HL-60/S4 treated with retinoic acid at 250 ng/mL for 4 days and 3 days (cell line): ENCODE results near the gene EIF4G3.
"Not testable (repeated sequence)": the region's sequence is repeated elsewhere in the genome, so short reads cannot be mapped to it uniquely, and the experiment has no call there.

Experiments used
- in situ Hi-C: fragments of 300-500 bp; cut with MboI; formaldehyde crosslinking; loops from 2 replicates; pipeline ENCODE4 v1.7.0; 2022; ENCODE audit warnings: low sequenced_read_pairs

The EIF4G3 gene

GRCh38 chr1:21153388-21153787, 23.3 kb downstream of the EIF4G3 start:
- in situ Hi-C loops: no loop called here

GRCh38 chr1:21152423-21153100, 24.1 kb downstream of the EIF4G3 start:
- in situ Hi-C loops: no loop called here

- in situ Hi-C loops: no loop called here
Observed at GRCh38 chr1:21149855-21150432, 26.8 kb downstream of the EIF4G3 start.

GRCh38 chr1:21149430-21149854, 27.3 kb downstream of the EIF4G3 start:
- in situ Hi-C loops: no loop called here

- in situ Hi-C loops: no loop called here
Observed at GRCh38 chr1:21143752-21144151, 32.9 kb downstream of the EIF4G3 start.

- in situ Hi-C loops: no loop called here
Observed at GRCh38 chr1:21143138-21143537, 33.6 kb downstream of the EIF4G3 start.

GRCh38 chr1:21141030-21141429, 35.7 kb downstream of the EIF4G3 start:
- in situ Hi-C loops: no loop called here

- in situ Hi-C loops: no loop called here
Observed at GRCh38 chr1:21139601-21140000, 37.1 kb downstream of the EIF4G3 start.

GRCh38 chr1:21136344-21136743, 40.4 kb downstream of the EIF4G3 start:
- in situ Hi-C loops: not testable (repeated sequence)

GRCh38 chr1:21131200-21131599, 45.5 kb downstream of the EIF4G3 start:
- in situ Hi-C loops: no loop called here

- in situ Hi-C loops: no loop called here
Observed at GRCh38 chr1:21129407-21129806, 47.3 kb downstream of the EIF4G3 start.

- in situ Hi-C loops: no loop called here
Observed at GRCh38 chr1:21126324-21126723, 50.4 kb downstream of the EIF4G3 start.

- in situ Hi-C loops: no loop called here
Observed at GRCh38 chr1:21124846-21125245, 51.9 kb downstream of the EIF4G3 start.

GRCh38 chr1:21123287-21123948, 53.3 kb downstream of the EIF4G3 start:
- in situ Hi-C loops: no loop called here

- in situ Hi-C loops: no loop called here
Observed at GRCh38 chr1:21121764-21122471, 54.8 kb downstream of the EIF4G3 start.

- in situ Hi-C loops: no loop called here
Observed at GRCh38 chr1:21118167-21118566, 58.5 kb downstream of the EIF4G3 start.

GRCh38 chr1:21117597-21118001, 59.1 kb downstream of the EIF4G3 start:
- in situ Hi-C loops: no loop called here

GRCh38 chr1:21117159-21117558, 59.5 kb downstream of the EIF4G3 start:
- in situ Hi-C loops: no loop called here

GRCh38 chr1:21115098-21115760, 61.5 kb downstream of the EIF4G3 start:
- in situ Hi-C loops: no loop called here

GRCh38 chr1:21114431-21114830, 62.3 kb downstream of the EIF4G3 start:
- in situ Hi-C loops: no loop called here

GRCh38 chr1:21110163-21110562, 66.5 kb downstream of the EIF4G3 start:
- in situ Hi-C loops: no loop called here
